ENCODE measurements around the gene CEP68.

DNA sequence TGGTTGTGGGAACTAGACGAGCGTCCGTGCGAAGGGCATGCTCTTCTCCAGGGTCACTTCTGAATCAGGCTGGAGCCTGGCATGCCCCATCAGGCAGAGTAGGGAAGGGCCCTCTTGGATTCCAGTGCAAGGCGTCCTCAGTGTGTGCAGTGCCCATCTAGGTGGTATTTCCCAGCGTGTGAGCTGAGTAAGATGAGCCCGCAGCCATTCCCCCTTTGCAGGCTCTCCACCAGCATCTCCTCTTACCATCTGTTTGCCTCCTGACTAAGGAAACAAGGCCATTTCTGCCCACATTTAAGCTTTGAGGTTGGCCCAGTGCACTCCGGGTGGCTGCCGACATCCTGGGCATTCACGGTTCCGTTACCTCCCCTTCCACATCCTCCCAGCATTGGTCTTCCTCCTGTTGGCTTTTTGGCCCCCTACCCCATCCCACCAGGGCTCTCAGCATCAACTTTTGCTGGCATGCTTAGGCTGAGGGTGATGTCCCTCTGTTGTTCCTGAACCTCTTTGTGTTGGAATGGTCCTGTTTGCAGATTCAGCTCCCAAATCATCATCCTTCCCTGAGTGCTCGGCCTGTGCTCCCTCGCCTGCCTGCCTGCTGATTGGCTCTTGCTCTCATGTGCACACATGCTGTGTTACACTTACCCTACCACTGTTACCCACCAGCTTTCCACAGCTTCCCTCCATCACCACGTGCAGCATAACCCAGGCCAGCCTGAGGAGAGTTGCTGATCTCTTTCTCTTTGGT is 11.8 kb downstream of the CEP68 start:
- TF ChIP-seq POLR2AphosphoS5 (IDR thresholded peaks at IDR 0.05; ENCODE audit: low read depth, low read length) (no peak), POLR2A (IDR thresholded peaks at IDR 0.05; ENCODE audit: low read depth, low read length) (no peak), TAF1 (IDR thresholded peaks at IDR 0.05; ENCODE audit: low read depth, low read length) (no peak)

Data from GM12891 (cell line).